Endothelial cell of umbilical vein (primary cell): Measurements from ENCODE around the gene OPA3.

Source experiments
- CTCF ChIP-seq, 2 donors: IDR thresholded peaks; 1 replicate in 1 of 2; 2 replicates in 1 of 2; pipeline ENCODE4 v1.5.1; 2011; ENCODE audit warnings: low read length in 2 of 2, mild to moderate bottlenecking in 2 of 2, moderate library complexity in 2 of 2, control low read depth in 1 of 2, inconsistent platforms in 1 of 2, low read depth in 1 of 2; ENCODE audit not compliant: insufficient read depth in 1 of 2; ENCODE audit errors: extremely low read depth in 1 of 2
- EZH2 ChIP-seq: IDR thresholded peaks from 2 replicates; pipeline ENCODE4 v1.6.1; 2012; ENCODE audit warnings: borderline replicate concordance, low read depth, mild to moderate bottlenecking, moderate library complexity, low read length, inconsistent platforms; ENCODE audit not compliant: severe bottlenecking
- FOS ChIP-seq: IDR thresholded peaks from 2 replicates; pipeline ENCODE4 v1.6.1; 2011; ENCODE audit warnings: mild to moderate bottlenecking, low read length, moderate library complexity, borderline replicate concordance; ENCODE audit not compliant: insufficient read depth
- GATA2 ChIP-seq: IDR thresholded peaks from 2 replicates; pipeline ENCODE4 v1.7.0; 2011; ENCODE audit warnings: low read depth, mild to moderate bottlenecking, moderate library complexity, mixed read lengths, low read length; ENCODE audit not compliant: insufficient read length, insufficient read depth
- JUN ChIP-seq: IDR thresholded peaks from 2 replicates; pipeline ENCODE4 v1.6.1; 2011; ENCODE audit warnings: borderline replicate concordance, low read depth; ENCODE audit not compliant: insufficient read length, insufficient read depth
- MYC ChIP-seq: IDR thresholded peaks from one replicate; pipeline ENCODE4 v1.6.1; 2011; ENCODE audit warnings: mild to moderate bottlenecking, low read depth, low read length
- POLR2A ChIP-seq: IDR thresholded peaks from 2 replicates; pipeline ENCODE4 v1.6.1; 2012; ENCODE audit warnings: low read depth, mild to moderate bottlenecking, control low read depth, low read length
- POLR2AphosphoS5 ChIP-seq: IDR thresholded peaks from 2 replicates; pipeline ENCODE4 v1.6.1; 2012; ENCODE audit warnings: low read depth, mild to moderate bottlenecking, control low read depth, low read length, moderate library complexity; ENCODE audit not compliant: insufficient read depth
- TF ChIP-seq, protein P1 (sequence below): IDR thresholded peaks from 2 replicates; pipeline ENCODE4 v1.6.1; 2011; ENCODE audit not compliant: insufficient read depth, insufficient read length

DNA sequence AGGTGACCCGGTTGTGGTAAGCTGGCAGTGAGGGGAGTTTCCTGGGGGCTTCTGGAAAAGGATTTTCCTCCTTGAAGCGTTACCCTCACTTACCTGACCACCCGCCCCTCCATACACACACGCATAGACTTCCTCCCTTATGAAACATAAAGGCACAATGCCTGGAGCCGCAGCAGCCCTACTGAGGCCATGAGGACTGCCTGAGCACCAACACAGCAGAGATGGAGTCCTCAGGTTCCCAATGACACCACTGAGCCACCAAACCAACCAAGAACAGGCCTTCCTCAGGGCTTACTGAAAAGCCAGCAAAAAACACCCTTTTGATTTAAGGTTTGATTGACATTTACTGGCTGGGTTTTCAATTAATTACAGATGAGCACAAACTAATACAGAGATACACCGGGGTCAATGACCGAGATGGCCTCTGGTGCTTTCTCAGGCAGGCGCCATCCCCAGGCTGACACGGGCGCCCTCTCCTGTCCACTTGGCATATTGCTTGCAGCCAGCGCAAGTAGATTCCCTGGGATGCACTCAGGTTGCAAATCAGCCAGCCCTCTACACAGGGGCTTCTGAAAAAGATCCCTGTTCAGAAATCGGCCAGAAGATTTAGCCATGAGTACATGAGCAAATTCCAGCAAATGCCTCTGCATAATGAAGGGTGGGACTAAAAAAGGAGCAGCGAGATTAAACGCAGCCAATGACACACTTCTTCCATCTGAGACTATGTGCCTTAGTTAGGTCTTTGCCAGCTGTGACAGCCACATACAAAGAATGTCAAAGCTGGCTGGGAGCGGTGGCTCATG lies 14.8 kb downstream of the OPA3 start:
- no peak for TF ChIP-seq POLR2A
- no peak for TF ChIP-seq POLR2AphosphoS5
- TF ChIP-seq CTCF (IDR thresholded peaks at IDR 0.05; ENCODE audit: extremely low read depth in 1 of 2, insufficient read depth in 1 of 2, low read depth in 1 of 2, low read length in 2 of 2), result peak; percentile 65 to 78
- TF ChIP-seq MYC, result no peak
- no peak for TF ChIP-seq EZH2
- no peak for TF ChIP-seq JUN
- TF ChIP-seq, protein P1, sequence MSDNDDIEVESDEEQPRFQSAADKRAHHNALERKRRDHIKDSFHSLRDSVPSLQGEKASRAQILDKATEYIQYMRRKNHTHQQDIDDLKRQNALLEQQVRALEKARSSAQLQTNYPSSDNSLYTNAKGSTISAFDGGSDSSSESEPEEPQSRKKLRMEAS, result no peak
- no peak for TF ChIP-seq FOS
- no peak for TF ChIP-seq GATA2
